Measurements from ENCODE around the gene C6orf47. TPM values are rescaled to one million over a fixed set of nuclear protein-coding genes. Genes with fewer than 3 reads are reported as not detected.
A peak's percentile ranks its signal among the peaks of the same experiment; 100 is the strongest.

The C6orf47 gene
- total and polyA plus RNA-seq, 5 donors from 2014 or later = 18.8 to 30.5 (median 25.2) TPM

DNA sequence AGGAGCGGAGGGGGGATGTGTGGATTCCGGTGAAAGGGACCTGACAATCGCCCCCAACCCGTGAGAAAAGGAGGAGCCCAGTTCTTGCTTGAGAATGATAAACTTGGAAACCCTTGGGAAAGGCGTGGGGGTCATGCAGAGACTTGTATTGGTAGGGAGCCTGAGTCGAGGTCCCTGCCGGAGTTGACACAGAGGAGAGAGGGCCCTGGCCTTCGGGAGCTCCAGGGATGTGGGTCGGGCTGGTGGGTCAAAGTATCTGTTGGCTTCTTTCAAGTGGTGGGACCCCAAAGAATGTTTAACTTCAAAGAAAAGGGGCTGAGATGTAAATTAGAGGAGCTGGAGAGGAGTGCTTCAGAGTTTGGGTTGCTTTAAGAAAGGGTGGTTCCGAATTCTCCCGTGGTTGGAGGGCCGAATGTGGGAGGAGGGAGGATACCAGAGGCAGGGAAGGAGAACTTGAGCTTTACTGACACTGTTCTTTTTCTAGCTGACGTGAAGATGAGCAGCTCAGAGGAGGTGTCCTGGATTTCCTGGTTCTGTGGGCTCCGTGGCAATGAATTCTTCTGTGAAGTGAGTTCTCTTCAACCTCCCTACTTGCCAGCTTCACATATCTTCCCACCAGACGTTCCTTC is 5.9 kb upstream of the C6orf47 start:
- no peaks in the 10 kb centered on the region for H3K9me3 ChIP-seq (ENCODE audit: control insufficient read depth in 2 of 2, low read length in 2 of 2)
- peak overlapping the region; percentile 79 for H3K4me3 ChIP-seq (ENCODE audit: low read depth, low read length)
- DNase-seq (no peak), ATAC-seq (ENCODE audit: low read depth in 2 of 2) (no peak)
- H3K9me3 Mint-ChIP-seq = no peaks in the 10 kb centered on the region
- H3K4me1 Mint-ChIP-seq = peaks cover 4 to 74% (median 45%) of the 10 kb centered on the region in 4 donors
- peaks cover 50% of the 10 kb centered on the region for H3K36me3 ChIP-seq (ENCODE audit: control insufficient read depth, insufficient read depth, low read length)
- no peaks in the 10 kb centered on the region for H3K27me3 Mint-ChIP-seq
- H3K27ac ChIP-seq (ENCODE audit: insufficient read depth, low read length, poor library complexity, severe bottlenecking) = peak overlapping the region; percentile 98
- H3K4me3 Mint-ChIP-seq = peak overlapping the region; percentile 92 to 98 (median 94)
- H3K27ac Mint-ChIP-seq = peak overlapping the region; percentile 98 to 100 (median 98)
- H3K36me3 Mint-ChIP-seq = peaks cover 40% of the 10 kb centered on the region
- H3K4me1 ChIP-seq (ENCODE audit: control insufficient read depth, insufficient read depth, low read length, poor library complexity, severe bottlenecking) = peaks cover 43% of the 10 kb centered on the region
- H3K27me3 ChIP-seq (ENCODE audit: control insufficient read depth, insufficient read depth, low read length) = no peaks in the 10 kb centered on the region

DNA sequence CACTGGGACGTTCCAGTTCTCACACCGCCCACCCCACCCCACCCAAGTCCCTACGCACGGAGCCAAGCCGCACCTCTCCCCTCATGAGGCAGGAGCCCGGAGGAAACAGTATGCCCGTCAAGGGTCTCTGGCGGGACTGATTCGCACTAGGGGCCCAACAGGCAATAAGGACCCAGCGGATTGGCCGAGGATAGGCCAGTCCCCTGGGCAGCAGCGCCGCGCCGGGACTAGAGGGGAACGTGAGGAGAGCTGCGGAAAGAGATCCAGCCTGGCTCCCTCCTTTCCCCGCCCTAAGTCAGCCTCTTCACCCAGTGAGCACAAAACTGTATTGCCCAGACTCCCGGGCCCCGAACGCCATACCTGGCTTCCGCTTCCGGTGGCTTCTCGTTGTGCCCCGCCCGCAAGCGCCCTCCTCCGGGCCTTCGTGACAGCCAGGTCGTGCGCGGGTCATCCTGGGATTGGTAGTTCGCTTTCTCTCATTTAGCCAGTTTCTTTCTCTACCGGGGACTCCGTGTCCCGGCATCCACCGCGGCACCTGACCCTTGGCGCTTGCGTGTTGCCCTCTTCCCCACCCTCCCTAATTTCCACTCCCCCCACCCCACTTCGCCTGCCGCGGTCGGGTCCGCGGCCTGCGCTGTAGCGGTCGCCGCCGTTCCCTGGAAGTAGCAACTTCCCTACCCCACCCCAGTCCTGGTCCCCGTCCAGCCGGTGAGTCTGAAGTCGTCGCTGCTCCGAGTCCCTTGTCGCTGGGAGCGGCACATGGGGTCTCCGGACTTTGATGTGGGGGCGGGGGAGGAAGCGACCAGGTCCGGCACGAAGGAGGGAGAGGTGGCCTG is 5.1 kb upstream of the C6orf47 start, which contains the start of gene CSNK2B:
Gene CSNK2B, plus strand, starts transcription at position 580 of the 836 bp plus-strand sequence. CDS start 752 bp downstream, outside the sequence.
- ATAC-seq (ENCODE audit: low read depth in 2 of 2) = peak; percentile 90 to 91
- peak; percentile 98 to 99 (median 98) for DNase-seq
- peaks cover 4 to 81% (median 50%) of the 10 kb centered on the region in 4 donors for H3K4me1 Mint-ChIP-seq
- peaks cover 39% of the 10 kb centered on the region for H3K36me3 Mint-ChIP-seq
- H3K4me3 ChIP-seq (ENCODE audit: low read depth, low read length) = peak within 1 kb of the TSS; percentile 98
- no peaks in the 10 kb centered on the region for H3K27me3 ChIP-seq (ENCODE audit: control insufficient read depth, insufficient read depth, low read length)
- H3K9me3 ChIP-seq (ENCODE audit: control insufficient read depth in 2 of 2, low read length in 2 of 2) = no peaks in the 10 kb centered on the region
- H3K27me3 Mint-ChIP-seq = no peaks in the 10 kb centered on the region
- peak within 1 kb of the TSS; percentile 98 to 100 (median 98) for H3K27ac Mint-ChIP-seq
- peaks cover 43% of the 10 kb centered on the region for H3K36me3 ChIP-seq (ENCODE audit: control insufficient read depth, insufficient read depth, low read length)
- H3K4me1 ChIP-seq (ENCODE audit: control insufficient read depth, insufficient read depth, low read length, poor library complexity, severe bottlenecking) = peaks cover 50% of the 10 kb centered on the region
- no peaks in the 10 kb centered on the region for H3K9me3 Mint-ChIP-seq
- H3K4me3 Mint-ChIP-seq = peak within 1 kb of the TSS; percentile 92 to 98 (median 94)
- H3K27ac ChIP-seq (ENCODE audit: insufficient read depth, low read length, poor library complexity, severe bottlenecking) = peak within 1 kb of the TSS; percentile 98

DNA sequence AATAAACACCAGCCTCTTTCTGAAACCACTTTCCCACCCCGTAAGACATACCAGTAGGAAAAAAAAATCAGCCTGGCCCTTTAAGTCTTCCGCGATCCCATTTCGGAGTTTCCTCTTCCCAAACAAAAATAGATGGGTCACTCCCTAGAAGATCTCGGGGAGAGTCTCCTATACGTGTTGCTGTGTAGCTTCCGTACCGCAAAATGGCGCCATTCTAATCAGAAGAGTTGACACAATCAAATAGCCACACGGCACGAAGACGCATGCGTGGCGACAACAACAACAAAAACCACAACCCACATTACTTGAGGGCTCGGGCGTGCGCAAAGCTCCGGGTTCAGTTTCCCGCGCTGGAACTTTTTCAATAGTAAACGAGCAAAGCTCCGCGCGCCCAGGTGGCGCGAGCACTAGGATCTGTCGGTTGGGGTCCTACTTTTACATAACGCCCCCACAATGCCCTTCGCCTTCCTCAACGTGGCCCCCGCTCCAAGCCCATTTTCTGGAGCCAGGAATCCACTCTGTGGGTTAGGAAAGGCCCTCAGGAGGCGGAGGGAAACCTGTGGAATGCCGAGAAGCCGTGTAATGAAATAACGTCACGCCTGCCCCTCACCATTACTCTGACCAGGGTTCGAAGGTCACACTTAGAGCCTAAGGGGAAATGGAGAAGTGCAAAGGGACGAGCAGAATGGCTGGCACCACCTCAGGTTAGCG is 4.4 kb upstream of the C6orf47 start, which contains the start of gene GPANK1:
Gene GPANK1, minus strand, starts transcription at position 208 of the 711 bp plus-strand sequence. CDS start 519 bp downstream, outside the sequence.
- H3K27ac Mint-ChIP-seq = peak within 1 kb of the TSS; percentile 98 to 100 (median 98)
- Histone ChIP-seq H3K4me3 (ENCODE audit: low read depth, low read length) (peak within 1 kb of the TSS; percentile 98), H3K4me1 (ENCODE audit: control insufficient read depth, insufficient read depth, low read length, poor library complexity, severe bottlenecking) (peaks cover 56% of the 10 kb centered on the region), H3K27me3 (ENCODE audit: control insufficient read depth, insufficient read depth, low read length) (no peaks in the 10 kb centered on the region), H3K27ac (ENCODE audit: insufficient read depth, low read length, poor library complexity, severe bottlenecking) (peak within 1 kb of the TSS; percentile 98), H3K9me3 (ENCODE audit: control insufficient read depth in 2 of 2, low read length in 2 of 2) (no peaks in the 10 kb centered on the region), H3K36me3 (ENCODE audit: control insufficient read depth, insufficient read depth, low read length) (peaks cover 35% of the 10 kb centered on the region)
- peak within 1 kb of the TSS; percentile 92 to 98 (median 94) for H3K4me3 Mint-ChIP-seq
- peaks cover 4 to 86% (median 52%) of the 10 kb centered on the region in 4 donors for H3K4me1 Mint-ChIP-seq
- ATAC-seq (ENCODE audit: low read depth in 2 of 2) = peak; percentile 33 to 42
- H3K36me3 Mint-ChIP-seq = peaks cover 31% of the 10 kb centered on the region
- H3K9me3 Mint-ChIP-seq = no peaks in the 10 kb centered on the region
- DNase-seq = peak; percentile 86 to 96 (median 92)
- no peaks in the 10 kb centered on the region for H3K27me3 Mint-ChIP-seq

DNA sequence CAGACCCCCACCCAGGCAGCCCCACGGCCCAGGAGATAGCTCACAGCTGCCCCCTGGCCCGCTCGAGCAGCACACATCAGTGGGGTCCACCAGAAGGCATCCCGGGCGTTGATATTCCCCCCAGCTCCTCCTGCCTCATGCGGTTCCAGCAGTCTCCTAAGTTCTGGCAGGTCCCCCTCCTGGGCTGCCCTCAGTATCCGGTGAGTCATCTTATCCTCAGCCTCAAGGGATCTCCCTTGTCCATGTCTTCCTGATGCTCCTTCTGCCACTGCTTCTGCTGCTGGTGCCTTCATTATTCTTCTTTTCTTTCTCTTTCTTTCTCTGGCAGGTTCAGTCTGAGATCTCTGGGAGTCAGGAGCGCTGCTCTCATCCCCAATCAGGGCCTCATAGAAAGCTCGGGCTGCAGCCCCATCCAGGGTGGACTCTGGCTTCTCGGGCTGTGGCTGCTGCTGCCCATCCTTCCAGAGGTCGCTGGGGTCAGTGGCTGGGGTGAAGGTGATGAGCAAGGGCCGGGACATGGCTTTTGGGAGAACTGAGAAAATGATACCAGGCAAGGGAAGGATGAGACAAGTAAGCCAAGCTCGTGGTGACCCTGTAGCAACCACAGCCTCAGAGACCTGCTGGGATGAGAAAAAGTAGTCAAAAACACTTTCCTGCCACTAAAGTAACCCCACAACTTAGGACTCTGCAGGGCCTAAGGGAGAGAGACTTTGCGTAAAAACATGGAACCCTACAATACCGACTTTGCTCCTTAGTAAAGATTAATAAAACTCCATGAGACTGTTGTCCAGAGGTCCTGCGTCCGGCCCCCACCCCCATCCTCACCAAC is 3.6 kb upstream of the C6orf47 start:
- no peak for ATAC-seq (ENCODE audit: low read depth in 2 of 2)
- Histone ChIP-seq H3K36me3 (ENCODE audit: control insufficient read depth, insufficient read depth, low read length) (peaks cover 27% of the 10 kb centered on the region), H3K4me1 (ENCODE audit: control insufficient read depth, insufficient read depth, low read length, poor library complexity, severe bottlenecking) (peaks cover 64% of the 10 kb centered on the region), H3K27me3 (ENCODE audit: control insufficient read depth, insufficient read depth, low read length) (no peaks in the 10 kb centered on the region), H3K27ac (ENCODE audit: insufficient read depth, low read length, poor library complexity, severe bottlenecking) (peak overlapping the region; percentile 98), H3K9me3 (ENCODE audit: control insufficient read depth in 2 of 2, low read length in 2 of 2) (no peaks in the 10 kb centered on the region), H3K4me3 (ENCODE audit: low read depth, low read length) (peak overlapping the region; percentile 98)
- no peaks in the 10 kb centered on the region for H3K9me3 Mint-ChIP-seq
- DNase-seq = no peak
- no peaks in the 10 kb centered on the region for H3K27me3 Mint-ChIP-seq
- peak overlapping the region; percentile 98 to 100 (median 98) for H3K27ac Mint-ChIP-seq
- peaks cover 4 to 88% (median 59%) of the 10 kb centered on the region in 4 donors for H3K4me1 Mint-ChIP-seq
- H3K36me3 Mint-ChIP-seq = peaks cover 29% of the 10 kb centered on the region
- H3K4me3 Mint-ChIP-seq = peak overlapping the region; percentile 92 to 98 (median 94)

DNA sequence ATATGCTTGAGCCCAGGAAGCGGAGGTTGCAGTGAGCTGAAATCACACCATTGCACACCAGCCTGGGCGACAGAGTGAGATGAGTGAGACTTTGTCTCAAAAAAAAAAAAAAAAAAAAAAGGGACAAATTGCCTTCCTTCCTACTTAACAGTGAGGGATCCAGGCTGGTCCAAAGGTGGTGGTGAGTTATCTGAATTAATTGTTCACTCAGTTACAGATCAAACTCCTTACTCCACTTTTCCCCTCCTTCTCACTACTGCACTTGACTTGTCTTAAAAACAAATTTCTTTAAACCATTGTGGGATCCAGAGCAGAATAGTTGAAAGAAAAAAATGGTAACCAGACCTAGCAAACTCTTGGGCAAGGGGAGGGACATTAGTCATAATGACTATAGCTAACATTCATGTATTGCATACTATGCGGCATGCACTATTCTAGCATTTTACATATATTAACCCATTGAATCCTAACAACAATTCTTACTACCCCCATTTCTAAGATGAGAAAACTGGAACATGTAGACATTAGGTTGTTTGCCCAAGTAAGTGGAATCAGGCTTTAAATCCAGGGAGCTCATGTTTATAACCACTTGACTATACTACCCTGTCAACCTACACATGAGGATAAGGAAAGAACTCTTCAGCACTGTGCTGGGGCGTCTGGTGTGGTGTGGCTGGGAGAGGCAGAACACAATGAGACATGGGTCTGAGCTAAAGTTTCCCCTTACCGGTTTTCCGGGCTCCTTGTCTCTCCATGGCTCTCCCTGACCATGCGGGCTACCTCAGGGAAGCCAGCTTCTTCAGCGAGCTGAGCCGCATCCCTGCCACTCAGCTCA is 2.8 kb upstream of the C6orf47 start:
- H3K36me3 ChIP-seq (ENCODE audit: control insufficient read depth, insufficient read depth, low read length) = peaks cover 23% of the 10 kb centered on the region
- Mint-ChIP-seq H3K27ac (peak overlapping the region; percentile 67 to 98 (median 89)), H3K36me3 (peaks cover 22% of the 10 kb centered on the region), H3K9me3 (no peaks in the 10 kb centered on the region), H3K4me3 (peak overlapping the region; percentile 92 to 98 (median 94)), H3K4me1 (peaks cover 4 to 88% (median 60%) of the 10 kb centered on the region in 4 donors), H3K27me3 (no peaks in the 10 kb centered on the region)
- DNase-seq (no peak), ATAC-seq (ENCODE audit: low read depth in 2 of 2) (no peak)
- H3K4me3 ChIP-seq (ENCODE audit: low read depth, low read length) = peak overlapping the region; percentile 56
- H3K4me1 ChIP-seq (ENCODE audit: control insufficient read depth, insufficient read depth, low read length, poor library complexity, severe bottlenecking) = peaks cover 72% of the 10 kb centered on the region
- no peaks in the 10 kb centered on the region for H3K9me3 ChIP-seq (ENCODE audit: control insufficient read depth in 2 of 2, low read length in 2 of 2)
- peak overlapping the region; percentile 98 for H3K27ac ChIP-seq (ENCODE audit: insufficient read depth, low read length, poor library complexity, severe bottlenecking)
- no peaks in the 10 kb centered on the region for H3K27me3 ChIP-seq (ENCODE audit: control insufficient read depth, insufficient read depth, low read length)

DNA sequence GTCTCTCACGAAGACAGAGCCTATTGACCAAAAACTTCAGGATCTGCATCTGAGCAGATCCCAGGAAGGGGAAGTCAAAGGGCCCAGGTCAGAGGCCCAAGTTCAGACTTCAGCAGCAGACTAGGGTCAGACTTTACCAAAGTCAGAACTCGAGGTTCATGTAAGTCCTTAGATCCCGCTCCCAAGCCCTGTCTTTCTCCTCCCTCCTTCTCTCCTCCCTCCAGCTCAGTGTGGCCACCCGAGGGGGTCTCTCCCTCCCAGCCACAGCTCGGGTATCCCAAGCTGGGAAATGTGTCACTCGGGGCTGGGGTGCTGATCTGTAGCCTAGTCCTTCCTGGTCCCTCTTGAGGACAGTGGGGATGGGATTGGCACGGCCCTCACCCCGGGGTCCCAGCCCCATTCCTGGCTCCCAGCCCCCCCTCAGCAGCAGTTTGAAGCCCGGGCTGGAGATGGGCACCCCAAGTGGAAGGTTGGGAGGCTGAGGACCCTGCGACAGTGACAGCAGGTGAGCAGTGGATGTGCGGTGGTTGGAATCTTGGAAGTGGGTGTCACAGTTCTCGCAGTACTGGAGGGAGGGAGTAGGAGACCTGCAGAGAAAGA is 1.6 kb upstream of the C6orf47 start:
- peak overlapping the region; percentile 92 to 99 (median 96) for H3K4me3 Mint-ChIP-seq
- H3K27ac Mint-ChIP-seq = peak overlapping the region in 1 of 3 donors; percentile 66
- no peaks in the 10 kb centered on the region for H3K9me3 Mint-ChIP-seq
- peaks cover 81% of the 10 kb centered on the region for H3K4me1 ChIP-seq (ENCODE audit: control insufficient read depth, insufficient read depth, low read length, poor library complexity, severe bottlenecking)
- H3K27me3 ChIP-seq (ENCODE audit: control insufficient read depth, insufficient read depth, low read length) = no peaks in the 10 kb centered on the region
- H3K36me3 Mint-ChIP-seq = peaks cover 16% of the 10 kb centered on the region
- no peak overlapping the region for H3K4me3 ChIP-seq (ENCODE audit: low read depth, low read length)
- no peak for DNase-seq
- no peaks in the 10 kb centered on the region for H3K27me3 Mint-ChIP-seq
- peak overlapping the region; percentile 19 for H3K27ac ChIP-seq (ENCODE audit: insufficient read depth, low read length, poor library complexity, severe bottlenecking)
- H3K9me3 ChIP-seq (ENCODE audit: control insufficient read depth in 2 of 2, low read length in 2 of 2) = no peaks in the 10 kb centered on the region
- H3K36me3 ChIP-seq (ENCODE audit: control insufficient read depth, insufficient read depth, low read length) = peaks cover 19% of the 10 kb centered on the region
- ATAC-seq (ENCODE audit: low read depth in 2 of 2) = no peak
- peaks cover 0 to 89% (median 61%) of the 10 kb centered on the region in 4 donors for H3K4me1 Mint-ChIP-seq

Measured in CD4-positive, CD25-positive, alpha-beta regulatory T cell (primary cell).